Heart left ventricle (tissue), 13 donors: Measurements from ENCODE around the gene ANO3.

Experiments
- CTCF ChIP-seq, 12 donors: fragments of 200-600 bp; sonication (generic) in 4 of 12; IDR thresholded peaks; one replicate each; pipeline versions ENCODE4 v1.5.0 to v1.8.0; 2018 to 2022; ENCODE audit warnings: antibody characterized with exemption in 12 of 12, mild to moderate bottlenecking in 5 of 12
- POLR2A ChIP-seq, 2 donors: fragments of 450-650 bp; IDR thresholded peaks; one replicate each; pipeline ENCODE4 v1.6.1; 2017; ENCODE audit warnings: antibody characterized with exemption in 2 of 2, mild to moderate bottlenecking in 2 of 2, moderate library complexity in 2 of 2
- donor health status: ischemic (EF 13 %, LVEDD 7.1; RV severe dilation, severe dysfunction).
- donor health status: DM: no; HTN: yes; CAD: no.
- donor health status: DM: no; HTN: no; CAD: no.
- donor health status: ischemic (EF 25% LVEDD 6.9; RV normal size, moderate dysfunction).
- donor health status: ischemic (EF 25% LVEDD 5.7; RV mildly dilated, moderate dysfunction).
- donor health status: ischemic (EF 35%, LVEDD 5.7; RV mildly dilated, moderate dysfunction).
- donor health status: nonischemic (EF 11% LVEDD 7.7; RV severe dilation, severe dysfunction).
- donor health status: DM: yes; HTN: yes; CAD: no.
- donor health status: PGD.
- donor health status: ischemic (EF 29% LVEDD 5.4; RV normal size, mild dysfunction).
- donor health status: nonischemic (EF 23%, LVEDD 6.1; RV moderate dilation, normal function).

- TF ChIP-seq CTCF (IDR thresholded peaks at IDR 0.05), result no peak
- TF ChIP-seq POLR2A (IDR thresholded peaks at IDR 0.05), result no peak
Observed at GRCh38 chr11:26470992-26471391, 139.1 kb downstream of the ANO3 start.
